ENCODE measurements around the gene ZFPM1. TPM values are rescaled to one million over a fixed set of nuclear protein-coding genes. Genes with fewer than 3 reads are reported as not detected.

ZFPM1 gene
- total RNA-seq, 1 donor from 2014 or later: 0.79 TPM

GRCh38 chr16:88432753-88433152 is 20.3 kb upstream of the ZFPM1 start:
- no peaks in the 10 kb centered on the region for H3K36me3 ChIP-seq (ENCODE audit: control insufficient read depth, insufficient read depth, low read length)
- TF ChIP-seq CTCF (IDR thresholded peaks at IDR 0.05; ENCODE audit: insufficient read depth, low read length, severe bottlenecking): no peak
- peaks cover 15% of the 10 kb centered on the region for H3K27me3 ChIP-seq (ENCODE audit: control insufficient read depth, insufficient read depth, low read length)
- no peak for FAIRE-seq
- no peak overlapping the region for H3K4me3 ChIP-seq (ENCODE audit: low read depth, low read length)
- DNase-seq (ENCODE audit: low read depth): no peak

GRCh38 chr16:88433632-88434352 is 19.3 kb upstream of the ZFPM1 start:
- no peak for TF ChIP-seq CTCF (IDR thresholded peaks at IDR 0.05; ENCODE audit: insufficient read depth, low read length, severe bottlenecking)
- DNase-seq (ENCODE audit: low read depth): no peak
- peaks cover 15% of the 10 kb centered on the region for H3K27me3 ChIP-seq (ENCODE audit: control insufficient read depth, insufficient read depth, low read length)
- no peaks in the 10 kb centered on the region for H3K36me3 ChIP-seq (ENCODE audit: control insufficient read depth, insufficient read depth, low read length)
- H3K4me3 ChIP-seq (ENCODE audit: low read depth, low read length): no peak overlapping the region
- no peak for FAIRE-seq

GRCh38 chr16:88434353-88434690 is 18.8 kb upstream of the ZFPM1 start:
- DNase-seq (ENCODE audit: low read depth) (no peak), FAIRE-seq (no peak)
- peaks cover 15% of the 10 kb centered on the region for H3K27me3 ChIP-seq (ENCODE audit: control insufficient read depth, insufficient read depth, low read length)
- no peak for TF ChIP-seq CTCF (IDR thresholded peaks at IDR 0.05; ENCODE audit: insufficient read depth, low read length, severe bottlenecking)
- no peak overlapping the region for H3K4me3 ChIP-seq (ENCODE audit: low read depth, low read length)
- H3K36me3 ChIP-seq (ENCODE audit: control insufficient read depth, insufficient read depth, low read length): no peaks in the 10 kb centered on the region

GRCh38 chr16:88434746-88435145 is 18.3 kb upstream of the ZFPM1 start:
- H3K36me3 ChIP-seq (ENCODE audit: control insufficient read depth, insufficient read depth, low read length): no peaks in the 10 kb centered on the region
- DNase-seq (ENCODE audit: low read depth) (no peak), FAIRE-seq (no peak)
- no peak for TF ChIP-seq CTCF (IDR thresholded peaks at IDR 0.05; ENCODE audit: insufficient read depth, low read length, severe bottlenecking)
- no peak overlapping the region for H3K4me3 ChIP-seq (ENCODE audit: low read depth, low read length)
- H3K27me3 ChIP-seq (ENCODE audit: control insufficient read depth, insufficient read depth, low read length): peaks cover 15% of the 10 kb centered on the region

GRCh38 chr16:88435437-88436355 is 17.4 kb upstream of the ZFPM1 start:
- no peak for TF ChIP-seq CTCF (IDR thresholded peaks at IDR 0.05; ENCODE audit: insufficient read depth, low read length, severe bottlenecking)
- Histone ChIP-seq H3K27me3 (ENCODE audit: control insufficient read depth, insufficient read depth, low read length) (peaks cover 11% of the 10 kb centered on the region), H3K4me3 (ENCODE audit: low read depth, low read length) (no peak overlapping the region), H3K36me3 (ENCODE audit: control insufficient read depth, insufficient read depth, low read length) (no peaks in the 10 kb centered on the region)
- no peak for DNase-seq (ENCODE audit: low read depth)
- FAIRE-seq: no peak

Measured in bronchial epithelial cell (primary cell).